ENCODE data around the gene ZNF629.
A peak's percentile ranks its signal among the peaks of the same experiment; 100 is the strongest.

Gene ZNF629

DNA sequence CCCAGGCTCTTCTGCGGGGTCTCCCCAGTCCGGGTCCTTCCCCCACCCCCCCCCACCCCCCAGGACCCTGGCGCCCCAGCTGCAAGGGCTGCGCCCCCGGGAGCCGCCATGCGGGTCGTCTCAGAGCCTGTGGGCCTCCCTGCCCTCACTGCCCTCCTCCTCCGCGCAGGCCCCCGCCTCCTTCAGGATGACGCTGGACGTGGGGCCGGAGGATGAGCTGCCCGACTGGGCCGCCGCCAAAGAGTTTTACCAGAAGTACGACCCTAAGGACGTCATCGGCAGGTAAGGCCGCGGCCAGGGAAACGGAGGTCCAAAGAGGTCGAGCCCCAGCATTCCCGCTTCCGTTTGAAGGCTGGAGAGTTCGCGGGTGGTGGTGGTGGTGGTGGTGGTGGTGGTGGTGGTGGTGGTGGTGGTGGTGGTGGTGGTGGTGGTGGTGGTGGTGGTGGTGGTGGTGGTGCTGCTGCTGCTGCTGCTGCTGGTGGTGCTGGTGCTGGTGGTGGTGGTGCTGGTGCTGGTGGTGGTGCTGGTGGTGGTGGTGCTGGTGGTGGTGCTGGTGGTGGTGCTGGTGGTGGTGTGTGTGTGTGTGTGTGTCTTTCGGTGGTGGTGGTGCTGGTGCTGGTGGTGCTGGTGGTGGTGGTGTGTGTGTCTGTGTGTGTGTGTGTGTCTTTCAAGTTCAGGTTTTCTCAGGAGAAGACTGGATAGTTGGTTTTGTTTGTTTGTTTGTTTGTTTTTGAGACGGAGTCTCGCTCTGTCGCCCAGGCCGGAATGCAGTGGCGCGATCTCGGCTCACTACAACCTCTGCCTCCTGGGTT is 38.2 kb downstream of the ZNF629 start:
- peak; percentile 12 for DNase-seq (ENCODE audit: low spot score)

DNA sequence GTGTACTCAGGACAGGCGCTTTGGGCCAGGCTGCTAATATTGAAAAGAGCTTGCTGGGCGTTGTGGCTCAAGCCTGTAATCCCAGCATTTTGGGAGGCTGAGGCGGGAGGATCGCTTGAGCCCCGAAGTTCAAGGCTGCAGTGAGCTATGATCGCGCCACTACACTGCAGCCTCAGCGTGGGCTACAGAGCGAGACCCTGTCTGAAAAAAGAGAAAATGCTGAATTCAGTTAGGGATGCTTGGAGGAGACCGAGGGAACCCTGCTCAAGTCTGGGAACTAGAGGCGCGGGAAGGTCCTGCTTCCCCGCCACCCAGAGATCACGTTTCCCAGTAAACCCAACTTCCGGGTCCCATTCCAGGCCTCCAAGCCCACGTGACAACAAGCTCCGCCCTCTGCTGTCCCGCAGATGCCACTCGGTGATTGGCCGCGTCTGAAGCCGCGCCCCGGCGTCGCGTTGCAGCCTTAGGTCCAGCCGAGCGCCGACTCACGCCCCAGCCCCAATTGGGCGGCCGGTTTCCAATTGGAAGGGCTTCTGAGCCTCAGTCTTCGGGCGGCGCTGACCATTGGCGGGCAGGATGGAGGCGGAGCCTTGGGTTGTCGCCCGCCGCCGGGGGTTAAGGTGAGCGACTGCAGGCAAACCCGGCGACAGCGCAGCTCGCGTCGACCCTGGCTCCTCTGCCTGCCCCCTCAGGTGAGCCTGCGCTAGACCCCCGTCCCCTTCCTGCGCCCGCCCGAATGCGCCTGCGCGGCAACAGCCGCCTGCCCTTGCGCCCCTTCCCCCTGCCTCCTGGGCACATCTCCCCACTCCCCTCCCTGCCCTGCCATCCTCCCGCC is 39.0 kb downstream of the ZNF629 start, which contains the start of gene PHKG2:
PHKG2 (plus strand) TSS at position 627 of the 835 bp plus-strand sequence. CDS start 396 bp downstream, outside the sequence.
- peak; percentile 98 for DNase-seq (ENCODE audit: low spot score)

DNA sequence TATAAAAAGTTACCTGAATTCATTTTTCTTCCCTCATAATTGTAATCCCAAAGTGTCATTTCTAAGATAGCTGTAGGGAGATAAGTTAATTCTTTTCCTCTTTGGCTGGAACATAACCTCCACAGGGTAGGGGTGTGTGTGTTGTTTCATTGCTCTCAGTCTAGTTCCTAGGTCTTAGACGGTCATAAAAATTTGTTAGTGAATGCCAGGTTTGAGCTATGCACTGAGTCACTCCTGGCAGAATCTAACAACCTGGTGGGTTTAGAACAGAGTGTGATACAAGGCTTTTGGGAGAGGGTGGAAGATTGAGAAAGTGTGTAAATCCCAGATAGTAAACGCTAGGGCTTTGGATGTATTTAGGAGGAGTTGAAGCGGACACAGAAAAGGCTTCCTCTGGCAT is 39.7 kb downstream of the ZNF629 start:
- peak; percentile 28 for DNase-seq (ENCODE audit: low spot score)

DNA sequence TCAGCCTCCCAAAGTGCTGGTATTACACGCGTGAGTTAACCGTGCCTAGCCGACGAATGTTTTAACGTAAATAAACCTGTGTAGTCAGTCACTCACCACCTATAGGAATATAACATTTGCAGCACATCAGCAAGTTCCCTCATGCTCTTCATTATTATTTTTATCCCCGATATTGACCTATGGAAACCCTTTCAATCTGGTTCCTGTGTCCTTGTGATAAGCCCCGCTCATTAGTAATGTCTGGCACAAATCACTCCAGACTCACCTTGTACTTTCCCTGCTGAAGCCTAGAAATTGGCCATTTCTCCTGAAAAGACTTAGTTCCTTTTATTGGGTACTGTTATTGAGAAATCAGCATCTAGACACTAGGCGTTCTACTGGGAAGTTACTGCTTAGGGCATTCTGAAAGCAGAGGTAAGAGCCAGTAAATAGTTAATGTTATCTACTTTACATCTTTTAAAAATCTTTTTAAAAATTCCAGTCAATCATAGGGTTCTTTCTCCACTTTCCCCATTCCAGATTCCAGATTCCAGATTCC is 40.3 kb downstream of the ZNF629 start:
- no peak for DNase-seq (ENCODE audit: low spot score)

DNA sequence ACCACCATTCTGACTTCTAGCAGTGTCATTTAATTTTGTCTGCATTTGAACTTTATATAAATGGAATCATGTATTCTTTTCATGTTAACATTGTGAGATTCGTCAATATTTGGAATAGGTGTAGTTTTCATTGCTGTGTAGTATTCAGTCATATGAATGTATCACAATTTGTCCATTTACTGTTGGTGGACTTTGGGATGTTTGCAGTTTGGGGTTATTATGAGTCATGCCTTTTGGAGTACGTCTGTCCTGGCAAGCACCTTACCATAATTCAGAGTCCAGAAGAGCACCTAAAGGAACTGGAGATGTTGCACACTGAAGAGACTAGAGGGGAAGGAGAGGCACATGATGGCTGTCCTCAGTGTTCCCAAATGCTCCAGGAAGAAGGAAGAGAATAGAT is 41.9 kb downstream of the ZNF629 start:
- no peak for DNase-seq (ENCODE audit: low spot score)

DNA sequence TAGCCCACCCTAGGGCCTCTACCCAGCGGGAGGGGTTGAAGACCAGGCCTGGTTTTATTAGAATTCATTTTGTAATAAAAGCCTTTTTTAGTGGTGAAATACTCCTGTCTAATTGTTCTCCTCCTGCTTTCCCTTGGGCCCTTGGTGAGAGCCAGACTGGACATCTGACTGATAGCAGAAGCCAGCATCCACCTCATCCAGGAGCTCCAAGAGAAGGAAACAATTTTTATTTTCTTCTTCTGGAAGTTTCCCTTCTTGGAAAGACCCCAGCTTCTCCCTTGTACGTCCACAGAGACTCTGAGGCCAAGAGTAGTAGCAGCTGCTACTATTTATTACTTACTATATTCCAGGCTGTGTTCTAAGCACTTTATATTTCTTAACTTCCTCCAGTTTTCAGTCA is 42.8 kb downstream of the ZNF629 start:
- DNase-seq (ENCODE audit: low spot score) = no peak

DNA sequence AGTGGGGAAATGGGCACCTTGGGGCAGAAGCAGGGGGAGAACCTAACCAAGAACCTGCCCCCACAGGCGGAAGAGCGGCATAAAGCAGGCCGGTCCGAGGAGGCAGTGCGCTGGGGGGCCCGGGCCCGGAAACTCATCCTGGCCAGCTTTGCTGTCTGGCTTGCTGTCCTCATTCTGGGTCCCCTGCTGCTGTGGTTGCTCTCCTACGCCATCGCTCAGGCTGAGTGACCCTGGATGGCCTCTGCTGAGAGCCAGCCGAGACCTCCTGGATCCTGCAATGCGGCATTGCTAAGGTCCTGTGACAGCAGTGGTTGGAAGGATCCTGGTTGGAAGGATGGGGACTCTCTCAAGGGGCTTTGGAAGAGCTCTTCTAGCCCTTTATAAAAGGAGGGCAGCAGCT is 43.3 kb downstream of the ZNF629 start:
- no peak for DNase-seq (ENCODE audit: low spot score)

DNA sequence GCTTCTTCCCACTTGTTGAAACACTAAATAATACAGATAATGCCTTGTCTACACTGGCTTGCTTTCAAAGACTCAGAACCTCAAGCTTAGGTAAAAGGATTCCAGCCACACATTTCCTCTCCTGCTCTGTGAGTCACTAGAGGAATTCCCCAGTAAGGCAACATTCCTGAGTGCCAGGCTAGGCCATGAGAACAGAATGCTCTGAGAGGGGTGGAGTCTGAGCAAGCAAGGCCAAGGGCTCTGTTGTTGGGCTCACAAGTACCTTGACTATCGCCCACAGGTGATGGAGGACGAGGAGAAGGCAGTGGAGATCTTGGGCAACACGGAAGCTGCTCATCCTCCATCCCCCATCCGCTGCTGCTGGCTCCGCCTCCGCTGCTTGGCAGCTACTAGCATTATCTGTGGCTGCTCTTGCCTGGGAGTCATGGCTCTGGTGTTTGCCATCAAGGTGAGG is 45.5 kb downstream of the ZNF629 start:
- peak; percentile 63 for DNase-seq (ENCODE audit: low spot score)

DNA sequence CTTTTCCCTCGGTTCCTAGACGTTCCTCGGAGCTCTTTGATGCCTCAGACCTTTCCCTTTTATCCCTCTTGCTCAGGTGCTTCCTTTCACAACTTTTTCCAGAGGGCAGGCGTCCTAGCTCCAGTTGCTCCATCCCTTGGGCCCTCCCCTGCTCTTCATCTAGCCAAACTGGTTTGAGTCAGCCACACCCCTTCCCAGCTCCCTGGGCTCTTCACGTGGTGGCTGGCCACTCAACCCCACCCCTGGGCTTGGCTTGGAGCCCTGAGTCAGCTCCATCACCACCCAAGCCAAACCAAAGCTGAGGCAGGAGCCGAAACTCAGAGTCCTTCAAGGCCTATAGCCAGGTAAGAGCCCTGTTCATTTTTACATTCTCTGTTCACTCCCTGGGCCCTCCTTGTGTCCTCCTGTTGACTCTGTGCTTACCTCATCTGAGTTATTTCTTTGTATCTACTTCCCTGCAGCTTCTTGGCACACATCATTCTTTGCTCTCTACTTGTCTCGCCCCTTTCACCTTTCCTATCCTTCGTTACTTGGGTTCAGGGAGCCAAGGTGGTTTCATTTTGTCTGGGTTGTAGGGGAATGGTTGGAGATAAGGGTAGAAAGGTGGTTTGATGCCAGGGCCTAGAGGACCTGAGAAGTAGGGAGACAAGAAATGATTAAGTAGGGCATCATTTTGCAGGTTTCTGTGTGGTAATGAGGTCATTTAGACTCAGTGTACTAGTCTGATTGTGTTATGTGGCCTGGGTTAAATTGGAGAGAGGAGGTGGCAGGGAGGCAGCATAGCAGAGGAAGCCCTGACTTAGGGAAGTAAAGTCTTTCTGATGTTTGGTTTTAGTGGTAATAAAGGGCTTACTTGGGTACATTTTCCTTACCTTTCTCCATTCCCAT is 46.4 kb downstream of the ZNF629 start:
- DNase-seq (ENCODE audit: low spot score) = peak; percentile 76

DNA sequence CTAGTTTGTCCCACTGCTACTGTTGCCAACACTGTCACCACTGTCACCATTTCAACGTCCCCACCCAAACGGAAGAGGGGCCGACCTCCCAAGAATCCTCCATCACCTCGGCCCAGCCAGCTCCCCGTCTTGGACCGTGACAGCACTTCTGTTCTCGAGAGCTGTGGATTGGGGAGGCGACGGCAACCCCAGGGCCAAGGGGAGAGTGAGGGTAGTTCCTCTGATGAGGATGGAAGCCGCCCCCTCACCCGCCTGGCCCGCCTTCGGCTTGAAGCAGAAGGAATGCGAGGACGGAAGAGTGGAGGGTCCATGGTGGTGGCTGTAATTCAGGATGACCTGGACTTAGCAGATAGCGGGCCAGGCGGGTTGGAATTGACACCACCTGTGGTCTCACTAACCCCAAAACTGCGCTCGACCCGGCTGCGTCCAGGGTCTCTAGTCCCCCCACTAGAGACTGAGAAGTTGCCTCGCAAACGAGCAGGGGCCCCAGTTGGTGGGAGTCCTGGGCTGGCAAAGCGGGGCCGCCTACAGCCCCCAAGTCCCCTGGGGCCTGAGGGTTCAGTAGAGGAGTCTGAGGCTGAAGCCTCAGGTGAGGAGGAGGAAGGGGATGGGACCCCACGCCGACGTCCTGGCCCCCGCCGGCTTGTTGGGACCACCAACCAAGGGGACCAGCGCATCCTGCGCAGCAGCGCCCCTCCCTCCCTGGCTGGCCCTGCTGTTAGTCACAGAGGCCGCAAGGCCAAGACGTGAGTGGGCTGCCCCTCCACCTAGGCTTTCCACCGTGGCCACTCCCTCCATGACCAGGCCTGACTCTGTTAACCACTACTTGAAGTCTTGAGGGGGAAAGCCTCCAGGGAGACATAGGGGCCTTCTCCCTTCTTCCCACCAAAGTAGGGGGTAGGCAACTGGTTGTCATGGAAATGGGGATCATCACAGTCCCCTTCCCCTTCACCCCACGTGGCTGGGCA is 47.7 kb downstream of the ZNF629 start:
- DNase-seq (ENCODE audit: low spot score) = no peak

DNA sequence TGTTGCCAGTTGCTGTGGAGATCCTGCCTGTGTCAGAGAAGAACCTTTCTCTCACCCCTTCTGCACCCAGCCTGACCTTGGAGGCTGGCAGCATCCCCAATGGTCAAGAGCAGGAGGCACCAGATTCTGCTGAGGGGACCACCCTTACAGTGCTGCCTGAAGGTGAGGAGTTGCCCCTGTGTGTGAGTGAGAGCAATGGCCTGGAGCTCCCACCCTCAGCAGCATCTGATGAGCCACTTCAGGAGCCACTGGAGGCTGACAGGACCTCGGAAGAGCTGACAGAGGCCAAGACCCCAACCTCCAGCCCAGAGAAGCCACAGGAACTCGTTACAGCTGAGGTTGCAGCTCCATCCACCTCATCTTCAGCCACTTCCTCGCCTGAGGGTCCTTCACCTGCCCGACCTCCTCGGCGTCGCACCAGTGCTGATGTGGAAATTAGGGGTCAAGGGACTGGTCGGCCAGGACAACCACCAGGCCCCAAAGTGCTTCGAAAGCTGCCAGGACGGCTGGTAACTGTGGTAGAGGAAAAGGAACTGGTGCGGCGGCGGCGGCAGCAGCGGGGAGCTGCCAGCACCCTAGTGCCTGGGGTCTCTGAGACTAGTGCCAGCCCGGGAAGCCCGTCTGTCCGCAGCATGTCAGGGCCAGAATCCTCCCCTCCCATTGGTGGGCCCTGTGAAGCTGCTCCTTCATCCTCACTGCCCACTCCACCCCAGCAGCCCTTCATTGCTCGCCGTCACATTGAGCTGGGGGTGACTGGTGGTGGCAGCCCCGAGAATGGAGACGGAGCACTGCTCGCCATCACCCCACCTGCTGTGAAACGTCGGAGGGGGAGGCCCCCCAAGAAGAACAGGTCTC is 49.0 kb downstream of the ZNF629 start:
- DNase-seq (ENCODE audit: low spot score) = no peak

DNA sequence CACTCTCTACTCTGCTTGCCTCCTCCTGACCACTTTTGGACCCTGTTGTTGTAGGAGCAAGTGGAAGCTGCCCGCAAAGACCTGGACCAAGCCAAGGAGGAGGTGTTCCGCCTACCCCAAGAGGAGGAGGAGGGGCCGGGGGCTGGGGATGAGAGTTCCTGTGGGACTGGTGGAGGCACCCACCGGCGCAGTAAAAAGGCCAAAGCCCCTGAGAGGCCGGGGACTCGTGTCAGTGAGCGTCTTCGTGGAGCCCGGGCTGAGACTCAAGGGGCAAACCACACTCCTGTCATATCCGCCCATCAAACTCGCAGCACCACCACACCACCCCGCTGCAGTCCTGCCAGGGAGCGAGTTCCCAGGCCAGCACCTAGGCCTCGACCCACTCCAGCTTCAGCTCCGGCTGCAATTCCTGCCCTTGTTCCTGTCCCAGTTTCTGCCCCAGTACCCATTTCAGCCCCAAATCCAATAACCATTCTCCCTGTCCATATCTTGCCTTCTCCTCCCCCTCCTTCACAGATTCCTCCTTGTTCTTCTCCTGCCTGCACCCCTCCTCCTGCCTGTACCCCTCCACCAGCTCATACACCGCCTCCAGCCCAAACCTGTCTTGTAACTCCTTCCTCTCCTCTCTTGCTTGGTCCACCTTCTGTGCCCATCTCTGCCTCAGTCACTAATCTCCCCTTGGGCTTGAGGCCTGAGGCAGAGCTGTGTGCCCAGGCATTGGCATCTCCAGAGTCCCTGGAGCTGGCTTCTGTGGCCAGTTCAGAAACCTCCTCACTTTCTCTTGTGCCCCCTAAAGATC is 49.8 kb downstream of the ZNF629 start:
- DNase-seq (ENCODE audit: low spot score) = no peak

DNA sequence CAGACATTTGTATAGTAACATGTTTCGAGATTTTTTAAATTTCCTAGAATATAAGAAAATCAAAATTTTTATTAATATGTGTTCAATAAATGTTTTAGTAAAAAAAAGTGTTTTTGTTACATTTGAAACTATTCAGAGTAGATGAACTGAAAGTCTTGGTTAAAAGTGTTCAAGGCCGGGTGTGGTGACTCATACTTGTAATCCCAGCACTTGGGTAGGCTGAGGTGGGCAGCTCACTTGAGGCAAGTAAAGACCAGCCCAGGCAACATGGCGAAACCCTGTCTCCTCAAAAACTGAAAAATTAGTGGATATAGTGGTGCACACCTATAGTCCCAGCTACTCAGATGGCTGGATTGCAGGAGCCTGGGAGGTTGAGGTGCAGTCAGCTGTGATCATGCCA is 55.6 kb downstream of the ZNF629 start:
- DNase-seq (ENCODE audit: low spot score) = no peak

DNA sequence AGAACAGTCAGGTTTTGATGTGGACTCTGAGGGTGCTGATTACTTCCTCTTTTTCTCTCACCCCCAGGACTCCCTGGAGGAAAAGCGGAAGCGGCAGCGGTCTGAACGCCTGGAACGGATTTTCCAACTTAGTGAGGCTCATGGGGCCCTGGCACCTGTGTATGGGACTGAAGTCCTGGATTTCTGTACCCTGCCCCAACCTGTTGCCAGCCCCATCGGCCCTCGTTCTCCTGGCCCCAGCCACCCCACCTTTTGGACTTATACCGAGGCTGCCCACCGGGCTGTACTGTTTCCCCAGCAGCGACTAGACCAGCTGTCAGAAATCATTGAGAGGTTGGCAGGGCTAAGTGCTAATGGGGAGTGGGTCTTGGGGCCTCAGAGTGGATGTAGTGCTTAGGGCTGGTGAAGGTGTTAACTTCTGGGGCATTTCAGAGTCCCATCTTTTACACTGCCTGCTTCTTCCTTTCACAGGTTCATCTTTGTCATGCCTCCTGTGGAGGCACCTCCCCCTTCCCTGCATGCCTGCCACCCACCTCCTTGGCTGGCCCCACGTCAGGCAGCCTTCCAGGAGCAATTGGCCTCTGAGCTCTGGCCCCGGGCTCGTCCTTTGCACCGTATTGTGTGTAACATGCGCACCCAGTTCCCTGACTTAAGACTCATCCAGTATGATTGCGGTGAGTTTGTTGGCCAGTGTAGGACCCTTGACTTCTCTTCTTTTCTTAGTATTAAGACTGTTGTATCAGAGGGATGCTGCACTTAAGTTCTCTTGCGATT is 57.9 kb downstream of the ZNF629 start:
- no peak for DNase-seq (ENCODE audit: low spot score)

Measured in SW480 (cell line).